NT2/D1 (cell line): ENCODE data around the gene ZNF296.

Source experiments
- YY1 ChIP-seq: IDR thresholded peaks from 2 replicates; pipeline ENCODE4 v1.6.1; 2011; ENCODE audit not compliant: insufficient read length, insufficient read depth
- ZNF274 ChIP-seq: IDR thresholded peaks from 2 replicates; pipeline ENCODE4 v1.6.1; 2011; ENCODE audit warnings: mild to moderate bottlenecking, low read depth, low read length

- no peak for TF ChIP-seq ZNF274
- TF ChIP-seq YY1 = no peak
These were observed 53.2 kb downstream of the ZNF296 start for GRCh38 chr19:45023048-45023447.
